Breast epithelium (tissue), 4 donors: ENCODE data around the gene S1PR4. TPM values are rescaled to one million over a fixed set of nuclear protein-coding genes. Genes with fewer than 3 reads are reported as not detected.
"Not testable (repeated sequence)": the region's sequence is repeated elsewhere in the genome, so short reads cannot be mapped to it uniquely, and the experiment has no call there.

Experiments
- DNase-seq, 2 donors: peaks; one replicate each; pipeline ENCODE4 v3.0.0-alpha.2; 2019; ENCODE audit warnings: low spot score in 2 of 2
- H3K27ac ChIP-seq, 2 donors: fragments of 200-600 bp; sonication (generic) in 1 of 2; one replicate each; pipeline ENCODE4 v1.5.1; 2016 to 2019; ENCODE audit warnings: mild to moderate bottlenecking in 1 of 2
- H3K27me3 ChIP-seq, 2 donors: fragments of 200-600 bp; sonication (generic) in 1 of 2; one replicate each; pipeline versions ENCODE4 v1.5.1 to v1.6.0; 2017 to 2019; ENCODE audit warnings: control low read depth in 1 of 2, mild to moderate bottlenecking in 1 of 2
- H3K36me3 ChIP-seq: fragments of 200-600 bp; one replicate; pipeline ENCODE4 v1.5.1; 2019
- H3K4me1 ChIP-seq, 2 donors: fragments of 200-600 bp; sonication (generic); one replicate each; pipeline ENCODE4 v1.5.1; 2016 to 2019; ENCODE audit warnings: control low read depth in 1 of 2
- H3K4me3 ChIP-seq, 3 donors: fragments of 200-600 bp; sonication (generic); 1 replicate in 2 of 3; 2 replicates in 1 of 3; pipeline ENCODE4 v1.5.1; 2016 to 2019; ENCODE audit warnings: mild to moderate bottlenecking in 3 of 3, moderate library complexity in 2 of 3
- H3K9me3 ChIP-seq, 2 donors: fragments of 200-600 bp; sonication (generic) in 1 of 2; one replicate each; pipeline ENCODE4 v1.5.1; 2016 to 2019; ENCODE audit warnings: control low read depth in 1 of 2
- POLR2A ChIP-seq: fragments of 450-650 bp; IDR thresholded peaks from one replicate; pipeline ENCODE4 v1.6.1; 2016; ENCODE audit warnings: antibody characterized with exemption, mild to moderate bottlenecking, moderate library complexity
- POLR2AphosphoS5 ChIP-seq, 3 donors: sonication (generic); formaldehyde crosslinking; IDR thresholded peaks; one replicate each; pipeline ENCODE4 v1.6.1; 2017; ENCODE audit warnings: antibody characterized with exemption in 3 of 3
- intact Hi-C: fragments of 100-400 bp; cut with DNase I; formaldehyde crosslinking; loops from one replicate; pipeline ENCODE4 v1.15.1; 2023; ENCODE audit warnings: low total_unique reads
- total RNA-seq, 3 donors: library from RNA; depleted of rRNA; stranded (reverse); fragments of >200 nt; gene quantifications; one replicate each; pipeline ENCODE4 v1.1.0, GENCODE V29; 2016
- TF ChIP-seq, protein P1 (sequence below), 3 donors: fragments of 450-650 bp; IDR thresholded peaks; one replicate each; pipeline ENCODE4 v1.5.1; 2016 to 2017; ENCODE audit warnings: antibody characterized with exemption in 3 of 3, mild to moderate bottlenecking in 3 of 3, moderate library complexity in 3 of 3

The S1PR4 gene
- total RNA-seq, 3 donors from 2014 or later: 1.3 to 1.9 TPM; not detected in 1

DNA sequence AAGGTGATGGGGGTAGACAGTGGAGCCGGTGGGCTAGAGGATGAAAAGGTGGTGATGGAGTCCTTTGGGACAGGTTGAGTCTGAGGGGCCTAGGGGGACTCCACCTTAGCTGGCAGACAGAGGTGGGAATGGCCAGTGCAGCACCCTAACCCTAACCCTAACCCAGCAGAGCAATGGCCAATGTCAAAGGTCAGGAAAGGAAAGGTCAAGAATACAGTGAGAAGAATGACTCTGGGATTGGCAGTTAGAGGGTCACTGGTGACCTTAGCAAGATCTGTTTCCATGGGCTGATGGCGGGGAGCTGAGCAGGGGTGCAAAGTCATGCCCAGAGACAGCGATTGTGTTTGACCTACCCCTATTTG, 26.2 kb upstream of the S1PR4 start:
- TF ChIP-seq POLR2AphosphoS5 (IDR thresholded peaks at IDR 0.05): no peak
- H3K9me3 ChIP-seq: no peaks in the 10 kb centered on the region
- no peaks in the 10 kb centered on the region for H3K27me3 ChIP-seq
- intact Hi-C loops: no loop called here
- H3K4me3 ChIP-seq: no peak overlapping the region
- no peak overlapping the region for H3K27ac ChIP-seq
- H3K4me1 ChIP-seq: no peaks in the 10 kb centered on the region
- DNase-seq: no peak
- H3K36me3 ChIP-seq: no peaks in the 10 kb centered on the region

GRCh38 chr19:3153286-3154230, 25.0 kb upstream of the S1PR4 start:
- H3K27me3 ChIP-seq: no peaks in the 10 kb centered on the region
- DNase-seq: no peak
- intact Hi-C loops: no loop called here
- H3K4me3 ChIP-seq: no peak overlapping the region
- H3K36me3 ChIP-seq: no peaks in the 10 kb centered on the region
- no peaks in the 10 kb centered on the region for H3K4me1 ChIP-seq
- H3K9me3 ChIP-seq: no peaks in the 10 kb centered on the region
- H3K27ac ChIP-seq: no peak overlapping the region
- TF ChIP-seq POLR2AphosphoS5 (IDR thresholded peaks at IDR 0.05) (no peak), POLR2A (no peak)
- TF ChIP-seq, protein P1, sequence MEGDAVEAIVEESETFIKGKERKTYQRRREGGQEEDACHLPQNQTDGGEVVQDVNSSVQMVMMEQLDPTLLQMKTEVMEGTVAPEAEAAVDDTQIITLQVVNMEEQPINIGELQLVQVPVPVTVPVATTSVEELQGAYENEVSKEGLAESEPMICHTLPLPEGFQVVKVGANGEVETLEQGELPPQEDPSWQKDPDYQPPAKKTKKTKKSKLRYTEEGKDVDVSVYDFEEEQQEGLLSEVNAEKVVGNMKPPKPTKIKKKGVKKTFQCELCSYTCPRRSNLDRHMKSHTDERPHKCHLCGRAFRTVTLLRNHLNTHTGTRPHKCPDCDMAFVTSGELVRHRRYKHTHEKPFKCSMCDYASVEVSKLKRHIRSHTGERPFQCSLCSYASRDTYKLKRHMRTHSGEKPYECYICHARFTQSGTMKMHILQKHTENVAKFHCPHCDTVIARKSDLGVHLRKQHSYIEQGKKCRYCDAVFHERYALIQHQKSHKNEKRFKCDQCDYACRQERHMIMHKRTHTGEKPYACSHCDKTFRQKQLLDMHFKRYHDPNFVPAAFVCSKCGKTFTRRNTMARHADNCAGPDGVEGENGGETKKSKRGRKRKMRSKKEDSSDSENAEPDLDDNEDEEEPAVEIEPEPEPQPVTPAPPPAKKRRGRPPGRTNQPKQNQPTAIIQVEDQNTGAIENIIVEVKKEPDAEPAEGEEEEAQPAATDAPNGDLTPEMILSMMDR (IDR thresholded peaks at IDR 0.05): no peak

DNA sequence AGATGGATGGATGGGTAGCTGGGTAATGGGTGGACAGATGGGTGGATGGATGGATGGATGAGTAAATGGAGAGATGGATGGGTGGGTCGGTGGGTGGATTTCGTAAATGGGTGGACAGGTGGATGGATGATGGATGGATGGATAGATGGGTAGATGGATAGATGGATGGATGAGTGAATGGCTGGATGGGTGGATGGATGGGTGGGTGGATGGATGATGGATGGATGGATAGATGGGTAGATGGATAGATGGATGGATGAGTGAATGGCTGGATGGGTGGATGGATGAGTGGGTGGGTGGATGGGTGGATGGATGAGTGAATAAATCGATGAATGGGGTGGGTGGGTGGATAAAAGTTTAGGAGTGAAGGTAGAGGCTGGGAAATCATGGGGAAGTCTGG, 24.1 kb upstream of the S1PR4 start:
- H3K4me3 ChIP-seq, H3K36me3 ChIP-seq, H3K9me3 ChIP-seq, H3K27me3 ChIP-seq, DNase-seq, intact Hi-C loops, H3K4me1 ChIP-seq: not testable (repeated sequence)
- peak overlapping the region in 1 of 2 donors; percentile 55 for H3K27ac ChIP-seq

DNA sequence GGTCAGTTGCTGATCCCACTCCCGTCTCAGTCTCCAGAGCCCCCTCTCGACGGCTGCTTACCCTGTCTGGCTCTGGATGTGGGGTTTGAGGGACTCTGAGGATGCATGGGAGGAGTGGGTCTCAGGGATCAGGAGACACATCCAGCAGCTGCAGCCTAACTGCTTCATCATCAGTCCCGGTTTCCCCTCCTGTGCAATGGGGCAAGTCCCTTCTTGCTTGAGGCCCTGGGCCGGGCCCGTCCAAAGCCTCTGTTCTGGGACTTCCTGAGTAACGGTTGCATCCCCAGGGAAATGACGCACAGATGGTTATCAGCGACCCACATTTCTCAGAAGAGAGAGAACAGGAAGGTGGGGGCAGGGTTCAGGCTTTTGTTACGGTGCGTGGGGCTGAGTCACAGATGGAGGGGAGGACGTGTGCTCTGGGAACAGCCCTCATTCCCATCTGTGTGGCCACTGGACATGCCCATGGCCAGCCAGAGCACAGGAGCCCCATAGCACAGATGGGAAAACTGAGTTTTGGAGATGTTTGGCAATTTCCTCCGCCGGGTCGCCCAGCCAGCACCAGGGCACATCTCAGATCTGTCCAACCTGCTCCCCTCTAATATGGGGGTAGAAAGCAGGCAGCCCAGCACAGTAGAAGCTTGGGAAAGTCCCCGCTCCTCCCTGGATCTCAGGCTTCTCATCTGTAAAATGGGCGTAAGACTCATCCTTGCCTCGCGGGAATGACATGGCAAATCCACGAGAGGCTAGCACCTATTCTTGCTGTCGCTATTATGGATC, 23.4 kb upstream of the S1PR4 start:
- intact Hi-C loops: no loop called here
- H3K9me3 ChIP-seq: no peaks in the 10 kb centered on the region
- no peaks in the 10 kb centered on the region for H3K36me3 ChIP-seq
- no peak overlapping the region for H3K4me3 ChIP-seq
- no peaks in the 10 kb centered on the region for H3K27me3 ChIP-seq
- no peaks in the 10 kb centered on the region for H3K4me1 ChIP-seq
- DNase-seq: peak in 1 of 2 donors; percentile 30
- H3K27ac ChIP-seq: peak overlapping the region in 1 of 2 donors; percentile 55
- TF ChIP-seq POLR2AphosphoS5 (IDR thresholded peaks at IDR 0.05): peak in 2 of 3 donors; percentile 73 to 76
- TF ChIP-seq, protein P1 (IDR thresholded peaks at IDR 0.05): no peak

- Histone ChIP-seq H3K4me1 (no peaks in the 10 kb centered on the region), H3K27ac (no peak overlapping the region), H3K27me3 (no peaks in the 10 kb centered on the region), H3K36me3 (no peaks in the 10 kb centered on the region), H3K9me3 (no peaks in the 10 kb centered on the region), H3K4me3 (no peak overlapping the region)
- TF ChIP-seq POLR2AphosphoS5 (IDR thresholded peaks at IDR 0.05) (no peak), POLR2A (no peak)
- TF ChIP-seq, protein P1 (IDR thresholded peaks at IDR 0.05): no peak
- DNase-seq: no peak
- intact Hi-C loops: no loop called here
Observed at GRCh38 chr19:3157096-3157845, 21.3 kb upstream of the S1PR4 start.
